ENCODE data around the gene SLC35E2B.

SLC35E2B gene

DNA sequence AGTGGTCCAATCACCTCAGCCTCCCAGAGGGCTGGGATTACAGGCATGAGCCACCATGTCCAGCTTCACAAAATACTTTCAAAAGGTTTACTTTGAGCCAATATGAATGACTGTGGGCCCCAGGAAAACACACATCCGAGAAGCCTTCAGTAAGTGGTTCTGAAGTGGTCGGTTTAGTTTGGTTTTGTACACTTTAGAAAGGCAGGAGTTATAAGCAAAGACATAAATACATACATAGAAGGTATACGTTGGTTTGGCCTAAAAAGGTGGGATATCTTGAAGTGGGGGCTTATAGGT lies 80.5 kb downstream of the SLC35E2B start:
- TF ChIP-seq, protein P1, sequence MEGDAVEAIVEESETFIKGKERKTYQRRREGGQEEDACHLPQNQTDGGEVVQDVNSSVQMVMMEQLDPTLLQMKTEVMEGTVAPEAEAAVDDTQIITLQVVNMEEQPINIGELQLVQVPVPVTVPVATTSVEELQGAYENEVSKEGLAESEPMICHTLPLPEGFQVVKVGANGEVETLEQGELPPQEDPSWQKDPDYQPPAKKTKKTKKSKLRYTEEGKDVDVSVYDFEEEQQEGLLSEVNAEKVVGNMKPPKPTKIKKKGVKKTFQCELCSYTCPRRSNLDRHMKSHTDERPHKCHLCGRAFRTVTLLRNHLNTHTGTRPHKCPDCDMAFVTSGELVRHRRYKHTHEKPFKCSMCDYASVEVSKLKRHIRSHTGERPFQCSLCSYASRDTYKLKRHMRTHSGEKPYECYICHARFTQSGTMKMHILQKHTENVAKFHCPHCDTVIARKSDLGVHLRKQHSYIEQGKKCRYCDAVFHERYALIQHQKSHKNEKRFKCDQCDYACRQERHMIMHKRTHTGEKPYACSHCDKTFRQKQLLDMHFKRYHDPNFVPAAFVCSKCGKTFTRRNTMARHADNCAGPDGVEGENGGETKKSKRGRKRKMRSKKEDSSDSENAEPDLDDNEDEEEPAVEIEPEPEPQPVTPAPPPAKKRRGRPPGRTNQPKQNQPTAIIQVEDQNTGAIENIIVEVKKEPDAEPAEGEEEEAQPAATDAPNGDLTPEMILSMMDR (IDR thresholded peaks at IDR 0.05; ENCODE audit: low read depth, low read length, missing control alignments), result no peak
- DNase-seq (ENCODE audit: low read depth), result no peak
- in situ Hi-C loops (cut with HindIII; ENCODE audit: low sequenced_read_pairs), result no loop called here
- no peak overlapping the region for H3K4me3 ChIP-seq (ENCODE audit: low read depth, low read length)

DNA sequence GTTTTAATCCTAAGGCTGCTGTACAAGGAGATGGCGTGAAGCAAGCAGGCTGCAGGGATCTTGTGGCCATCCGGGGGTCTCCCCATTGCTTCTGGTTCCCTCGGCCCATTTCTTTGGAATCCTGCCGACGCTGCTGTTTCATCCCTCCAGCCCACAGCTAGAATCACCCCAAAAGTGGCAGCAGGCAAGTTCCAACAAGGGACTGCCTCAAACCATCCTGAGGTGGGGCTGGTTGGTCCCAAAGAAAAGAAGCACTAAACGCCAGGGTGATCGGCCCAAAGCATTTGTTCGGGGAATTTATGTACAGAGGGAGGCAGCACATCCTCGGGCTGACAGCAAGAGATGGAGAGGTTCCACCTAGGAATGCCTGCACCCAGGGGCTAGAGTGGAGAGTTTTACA lies 81.8 kb downstream of the SLC35E2B start:
- H3K4me3 ChIP-seq (ENCODE audit: low read depth, low read length), result no peak overlapping the region
- in situ Hi-C loops (cut with HindIII; ENCODE audit: low sequenced_read_pairs), result no loop called here
- no peak for DNase-seq (ENCODE audit: low read depth)
- TF ChIP-seq, protein P1 (IDR thresholded peaks at IDR 0.05; ENCODE audit: low read depth, low read length, missing control alignments), result no peak

DNA sequence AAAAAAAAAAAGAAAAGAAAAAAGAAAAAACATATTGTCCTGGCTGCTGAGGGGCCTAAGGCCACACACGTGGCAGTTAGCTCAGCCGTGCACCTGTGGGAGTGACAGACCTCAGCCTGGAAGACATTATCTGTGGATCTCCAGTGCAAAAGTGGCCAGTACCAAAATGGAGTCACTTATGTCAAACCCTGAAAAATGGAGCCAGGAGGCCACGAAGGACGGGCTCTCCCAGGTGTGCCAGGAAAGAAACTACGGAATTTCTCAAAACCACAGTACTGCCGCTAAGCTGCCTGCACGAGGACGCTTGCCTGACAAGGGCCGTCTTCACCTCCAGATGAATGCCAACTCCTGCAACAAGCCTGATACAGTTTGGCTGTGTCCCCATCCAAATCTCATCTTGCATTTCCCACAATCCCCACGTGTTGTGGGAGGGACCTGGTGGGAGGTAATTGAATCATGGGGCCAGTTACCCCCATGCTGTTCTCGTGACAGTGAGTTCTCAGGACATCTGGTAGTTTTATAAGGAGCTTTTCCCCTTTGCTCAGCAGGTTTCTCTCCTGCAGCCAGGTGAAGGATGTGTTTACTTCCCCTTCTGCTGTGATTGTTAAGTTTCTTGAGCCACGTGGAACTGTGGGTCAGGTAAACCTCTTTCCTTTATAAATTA lies 82.6 kb downstream of the SLC35E2B start:
- in situ Hi-C loops (cut with HindIII; ENCODE audit: low sequenced_read_pairs), result no loop called here
- H3K4me3 ChIP-seq (ENCODE audit: low read depth, low read length), result no peak overlapping the region
- TF ChIP-seq, protein P1 (IDR thresholded peaks at IDR 0.05; ENCODE audit: low read depth, low read length, missing control alignments), result no peak
- DNase-seq (ENCODE audit: low read depth), result no peak
